Kidney glomerular epithelial cell (primary cell): ENCODE measurements around the gene DTHD1.

Experiments used
- DNase-seq: peaks from one replicate; lab custom pipeline; 2025; lab: John Stamatoyannopoulos, UW

Gene DTHD1

GRCh38 chr4:36348403-36348938 lies 67.1 kb downstream of the DTHD1 start:
- DNase-seq = peak; percentile 46

GRCh38 chr4:36349938-36350549 lies 68.6 kb downstream of the DTHD1 start:
- peak; percentile 29 for DNase-seq

GRCh38 chr4:36351082-36351666 lies 69.8 kb downstream of the DTHD1 start:
- peak; percentile 33 for DNase-seq

GRCh38 chr4:36353998-36354397 lies 72.6 kb downstream of the DTHD1 start:
- DNase-seq = no peak

GRCh38 chr4:36358173-36358572 lies 76.8 kb downstream of the DTHD1 start:
- DNase-seq = no peak

- no peak for DNase-seq
Measured at GRCh38 chr4:36360755-36361154, 79.3 kb downstream of the DTHD1 start.

- peak; percentile 79 for DNase-seq
Measured at GRCh38 chr4:36363024-36363423, 81.6 kb downstream of the DTHD1 start.

- DNase-seq = no peak
Measured at GRCh38 chr4:36374836-36375511, 93.6 kb downstream of the DTHD1 start.

- DNase-seq = no peak
Measured at GRCh38 chr4:36385951-36386571, 104.6 kb downstream of the DTHD1 start.

GRCh38 chr4:36386691-36387090 lies 105.3 kb downstream of the DTHD1 start:
- no peak for DNase-seq

GRCh38 chr4:36388710-36389109 lies 107.3 kb downstream of the DTHD1 start:
- no peak for DNase-seq

- no peak for DNase-seq
Measured at GRCh38 chr4:36391411-36391810, 110.0 kb downstream of the DTHD1 start.

GRCh38 chr4:36392024-36392423 lies 110.6 kb downstream of the DTHD1 start:
- DNase-seq = peak; percentile 86

- peak; percentile 33 for DNase-seq
Measured at GRCh38 chr4:36392916-36393315, 111.5 kb downstream of the DTHD1 start.
